Measurements from ENCODE around the gene MDFI. TPM values are rescaled to one million over a fixed set of nuclear protein-coding genes. Genes with fewer than 3 reads are reported as not detected.

Gene MDFI
- polyA plus RNA-seq, 1 of the 3 experiments (the other 2 are of a cell fraction), result 7.0 TPM

GRCh38 chr6:41655646-41656001 is 17.4 kb downstream of the MDFI start:
- H3K27me3 ChIP-seq (ENCODE audit: insufficient read depth), result no peaks in the 10 kb centered on the region
- no peak overlapping the region for H3K4me2 ChIP-seq
- H3K36me3 ChIP-seq (replicated peaks in 1 of 2; ENCODE audit: control insufficient read depth in 1 of 2, insufficient read depth in 2 of 2, low read length in 1 of 2), result no peaks in the 10 kb centered on the region
- no peak overlapping the region for H3K9ac ChIP-seq
- ChIA-PET POLR2A (no interaction called here), CTCF (interaction anchor here (1.3 kb wide), 1 partner anchor 28 kb away, joined by 6 read pairs; no protein-coding TSS in a partner anchor)
- no peak overlapping the region for H2AFZ ChIP-seq (ENCODE audit: low read depth)
- H3K4me1 ChIP-seq (ENCODE audit: control insufficient read depth in 1 of 2, insufficient read depth in 2 of 2, low read depth in 1 of 2, low read length in 1 of 2), result peaks cover 0 to 8% of the 10 kb centered on the region in 2 experiments; a peak in 1 of 4 replicates
- H3K27ac ChIP-seq (ENCODE audit: low read depth in 2 of 2, low read length in 1 of 2), result no peak overlapping the region
- no peak overlapping the region for H3K4me3 ChIP-seq (ENCODE audit: low read depth in 2 of 2, low read length in 1 of 2)
- 81% methylated on average over 9 of the region's 12 CpGs for WGBS (ENCODE audit: low lambda C conversion rate)
- H3K9me2 ChIP-seq, result no peaks in the 10 kb centered on the region
- no peaks in the 10 kb centered on the region for H3K79me2 ChIP-seq (ENCODE audit: insufficient read depth)
- H4K20me1 ChIP-seq (ENCODE audit: insufficient read depth), result no peaks in the 10 kb centered on the region
- DNase-seq, result no peak
- no peaks in the 10 kb centered on the region for H3K9me3 ChIP-seq
- TF ChIP-seq RFX5 (IDR thresholded peaks at IDR 0.05; ENCODE audit: low read length), result no peak
- TF ChIP-seq GATA2 (CRISPR knock-in tag; IDR thresholded peaks at IDR 0.05), result no peak
- no peaks in the 10 kb centered on the region for H3F3A ChIP-seq (replicated peaks; ENCODE audit: insufficient read depth)

- no peak overlapping the region for H3K4me3 ChIP-seq (ENCODE audit: low read depth in 2 of 2, low read length in 1 of 2)
- peaks cover 0 to 8% of the 10 kb centered on the region in 2 experiments; a peak in 1 of 4 replicates for H3K4me1 ChIP-seq (ENCODE audit: control insufficient read depth in 1 of 2, insufficient read depth in 2 of 2, low read depth in 1 of 2, low read length in 1 of 2)
- H2AFZ ChIP-seq (ENCODE audit: low read depth), result no peak overlapping the region
- no peak overlapping the region for H3K27ac ChIP-seq (ENCODE audit: low read depth in 2 of 2, low read length in 1 of 2)
- H3K27me3 ChIP-seq (ENCODE audit: insufficient read depth), result no peaks in the 10 kb centered on the region
- no peaks in the 10 kb centered on the region for H3K36me3 ChIP-seq (replicated peaks in 1 of 2; ENCODE audit: control insufficient read depth in 1 of 2, insufficient read depth in 2 of 2, low read length in 1 of 2)
- no peaks in the 10 kb centered on the region for H3K9me2 ChIP-seq
- no peak overlapping the region for H3K4me2 ChIP-seq
- CTCF ChIA-PET, result interaction anchor here (1.3 to 3.4 kb wide), 2 partner anchors 28 to 288 kb away, joined by 6 to 12 read pairs; no protein-coding TSS in a partner anchor
- no peaks in the 10 kb centered on the region for H4K20me1 ChIP-seq (ENCODE audit: insufficient read depth)
- H3F3A ChIP-seq (replicated peaks; ENCODE audit: insufficient read depth), result no peaks in the 10 kb centered on the region
- WGBS (ENCODE audit: low lambda C conversion rate), result 78% methylated on average over 10 of the region's 14 CpGs
- H3K9me3 ChIP-seq, result no peaks in the 10 kb centered on the region
- POLR2A ChIA-PET, result no interaction called here
- TF ChIP-seq USF1 (IDR thresholded peaks at IDR 0.05; ENCODE audit: borderline replicate concordance, low read depth) (no peak), YY1 (IDR thresholded peaks at IDR 0.05; ENCODE audit: low read depth) (no peak), RCOR1 (IDR thresholded peaks at IDR 0.05; ENCODE audit: low read length) (no peak), MAX (IDR thresholded peaks at IDR 0.05; ENCODE audit: low read depth) (no peak), RAD21 (IDR thresholded peaks at IDR 0.05; ENCODE audit: low read length) (no peak), EZH2phosphoT487 (IDR thresholded peaks at IDR 0.05; ENCODE audit: borderline replicate concordance, low read depth) (no peak), NFIC (IDR thresholded peaks at IDR 0.05; ENCODE audit: borderline replicate concordance) (no peak), RFX5 (IDR thresholded peaks at IDR 0.05; ENCODE audit: low read length) (no peak), PBX3 (IDR thresholded peaks at IDR 0.05) (no peak), GABPA (IDR thresholded peaks at IDR 0.05; ENCODE audit: low read depth) (no peak), TAF1 (IDR thresholded peaks at IDR 0.05; ENCODE audit: borderline replicate concordance, low read depth, low read length) (no peak), EP300 (IDR thresholded peaks at IDR 0.05; ENCODE audit: borderline replicate concordance in 1 of 2, low read depth in 1 of 2, low read length in 1 of 2) (no peak), ZBTB33 (IDR thresholded peaks at IDR 0.05; ENCODE audit: borderline replicate concordance, low read depth) (no peak), IRF3 (IDR thresholded peaks at IDR 0.05; ENCODE audit: low read depth, low read length) (no peak), MXI1 (IDR thresholded peaks at IDR 0.05; ENCODE audit: low read depth, low read length) (no peak)
- H3K79me2 ChIP-seq (ENCODE audit: insufficient read depth), result no peaks in the 10 kb centered on the region
- no peak overlapping the region for H3K9ac ChIP-seq
- DNase-seq, result no peak
Measured at GRCh38 chr6:41656002-41656691, 17.9 kb downstream of the MDFI start.

All from SK-N-SH (cell line).